Occipital lobe (tissue), 2 donors: ENCODE data around the gene NUP42. TPM values are rescaled to one million over a fixed set of nuclear protein-coding genes. Genes with fewer than 3 reads are reported as not detected.
A peak's percentile ranks its signal among the peaks of the same experiment; 100 is the strongest.
"Not testable (repeated sequence)": the region's sequence is repeated elsewhere in the genome, so short reads cannot be mapped to it uniquely, and the experiment has no call there.

Experiments used
- DNase-seq: peaks from one replicate; lab custom pipeline; 2025; lab: John Stamatoyannopoulos, UW
- total RNA-seq: library from RNA; depleted of rRNA; stranded (reverse); fragments of >200 nt; gene quantifications from one replicate; pipeline ENCODE4 v1.2.3, GENCODE V29; 2014

The NUP42 gene
- 63.6 TPM for total RNA-seq

- peak; percentile 89 for DNase-seq
Observed at GRCh38 chr7:23181684-23182553, at the start of gene NUP42. TSS of gene NUP42 (plus strand) at chr7:23182048. CDS start at chr7:23182086, 38 bp downstream.

DNA sequence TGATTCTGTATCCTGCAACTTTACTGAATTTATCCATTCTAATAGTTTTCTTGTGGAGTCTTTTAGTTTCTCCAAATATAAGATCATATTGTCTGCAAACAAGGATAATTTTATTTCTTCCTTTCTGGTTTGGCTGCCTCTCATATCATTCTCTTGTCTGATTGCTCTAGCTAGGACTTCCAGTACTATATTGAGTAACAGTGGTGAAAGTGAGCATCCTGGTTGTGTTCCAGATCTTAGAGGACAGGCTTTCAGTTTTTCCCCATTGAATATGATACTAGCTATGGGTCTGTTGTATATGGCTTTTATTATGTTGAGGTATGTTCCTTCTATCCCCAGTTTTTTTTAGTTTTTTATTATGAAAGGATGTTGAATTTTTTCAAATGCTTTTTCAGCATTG is 48.1 kb upstream of the NUP42 start:
- DNase-seq = no peak

DNA sequence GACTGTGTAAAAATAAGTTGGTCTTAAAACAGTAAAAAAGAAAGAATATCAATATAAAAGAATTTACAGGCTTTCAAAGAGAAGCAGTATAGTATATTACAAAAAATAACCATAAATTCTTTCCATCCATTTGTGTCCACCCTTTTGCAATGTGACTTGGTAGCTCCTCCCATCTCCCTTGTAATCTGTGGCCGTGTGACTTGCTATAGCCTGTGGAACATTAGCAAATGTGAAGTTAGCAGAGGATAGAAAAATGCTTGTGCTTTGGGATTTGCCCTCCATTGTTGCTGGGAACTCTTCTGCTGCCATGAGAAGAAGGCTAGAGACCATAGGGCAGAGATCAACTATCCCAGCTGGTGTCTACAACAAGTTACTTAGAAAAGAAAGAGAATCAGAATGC is 46.1 kb upstream of the NUP42 start:
- DNase-seq = no peak

DNA sequence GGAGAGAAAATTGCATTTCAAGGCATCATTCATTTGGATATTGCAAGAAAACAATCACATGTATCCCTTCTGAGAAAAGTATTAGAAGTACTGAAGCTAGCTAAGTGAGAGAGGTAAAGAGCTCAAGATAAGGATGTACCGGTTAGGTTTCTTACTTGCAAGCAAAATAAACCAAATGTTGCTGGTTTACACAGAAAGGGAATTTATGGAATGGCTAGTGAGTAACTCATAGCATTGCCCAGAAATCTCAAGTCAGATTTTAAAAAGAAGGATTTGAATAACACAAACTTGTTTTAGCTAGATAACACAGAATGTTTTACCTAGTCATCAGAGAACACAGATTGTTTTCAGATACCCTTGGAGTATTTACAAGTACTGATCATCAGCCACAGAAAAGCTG is 45.6 kb upstream of the NUP42 start:
- no peak for DNase-seq

DNA sequence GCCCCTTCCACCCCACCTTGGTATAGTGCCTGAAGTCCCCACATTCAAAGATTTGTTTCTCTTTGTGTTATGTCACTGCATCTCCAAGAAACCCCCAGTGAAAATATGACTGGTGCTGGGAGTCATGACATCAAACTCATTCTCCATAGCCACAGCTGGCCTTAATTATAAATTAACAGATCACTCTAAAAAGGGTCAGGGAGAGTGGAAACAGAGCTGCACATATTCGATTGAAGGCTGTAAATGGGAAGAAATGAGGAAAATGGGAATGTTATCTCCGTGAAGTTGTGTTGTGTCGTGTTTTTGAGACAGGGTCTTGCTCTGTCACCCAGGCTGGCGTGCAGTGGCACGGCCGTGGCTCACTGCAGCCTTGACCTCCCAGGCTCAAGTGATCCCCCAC is 24.2 kb upstream of the NUP42 start:
- DNase-seq = no peak

DNA sequence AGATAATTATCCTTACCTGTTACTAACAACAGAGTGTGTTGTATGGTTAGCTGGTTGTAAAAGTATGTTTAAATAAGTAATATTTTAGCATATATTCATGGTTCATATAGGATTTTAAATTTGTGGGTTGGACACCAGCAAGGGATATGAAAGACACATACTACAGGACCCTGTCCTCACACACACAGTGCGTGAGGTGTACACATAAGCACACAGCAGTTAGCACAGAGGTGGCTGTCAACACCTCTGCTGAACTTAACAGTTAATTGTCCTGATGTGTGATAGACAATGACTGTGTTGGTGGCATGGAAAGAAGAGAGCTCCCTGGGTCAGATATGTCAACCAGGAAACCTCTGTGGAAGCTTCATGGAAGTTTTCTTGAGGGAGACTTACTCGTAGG is 23.3 kb upstream of the NUP42 start:
- no peak for DNase-seq

DNA sequence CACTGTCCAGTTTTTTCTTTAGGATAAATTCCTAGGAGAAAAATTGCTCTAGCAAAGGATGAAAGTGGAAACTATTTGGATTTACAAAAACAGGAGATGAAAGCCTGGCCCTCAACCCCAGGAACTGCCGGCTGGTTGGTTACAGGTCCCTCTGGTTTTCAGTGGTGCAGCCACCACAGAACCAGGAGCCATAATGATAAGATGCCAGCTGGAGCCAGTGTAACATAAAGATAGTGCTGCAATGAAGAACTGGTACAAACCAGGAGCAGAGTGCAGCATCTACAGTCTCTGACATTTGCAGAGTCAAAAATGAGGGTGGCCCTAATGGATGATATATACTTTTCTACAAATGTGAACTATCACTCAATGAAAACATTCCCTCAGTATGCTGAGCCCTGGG is 20.4 kb upstream of the NUP42 start:
- no peak for DNase-seq

- no peak for DNase-seq
Observed at GRCh38 chr7:23164846-23165245, 17.0 kb upstream of the NUP42 start.

DNA sequence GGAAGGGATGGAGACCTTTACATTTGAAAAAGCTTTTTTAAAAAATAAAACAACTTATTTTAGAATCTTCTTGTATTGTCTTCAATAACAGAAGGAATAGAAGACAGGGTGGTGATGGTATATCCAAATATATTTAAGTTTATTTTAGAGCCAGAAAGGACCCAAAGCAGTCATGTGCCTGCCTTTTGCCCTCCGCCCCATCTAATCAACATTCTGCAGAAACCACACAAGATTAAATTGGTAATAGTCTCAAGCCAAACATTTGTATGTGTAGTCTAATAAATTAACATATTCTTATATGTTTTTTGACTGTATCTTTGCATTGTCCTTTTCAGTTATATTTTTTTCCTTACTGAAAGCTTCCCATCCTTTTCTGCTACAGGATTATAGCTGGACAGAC is 16.5 kb upstream of the NUP42 start:
- no peak for DNase-seq

DNA sequence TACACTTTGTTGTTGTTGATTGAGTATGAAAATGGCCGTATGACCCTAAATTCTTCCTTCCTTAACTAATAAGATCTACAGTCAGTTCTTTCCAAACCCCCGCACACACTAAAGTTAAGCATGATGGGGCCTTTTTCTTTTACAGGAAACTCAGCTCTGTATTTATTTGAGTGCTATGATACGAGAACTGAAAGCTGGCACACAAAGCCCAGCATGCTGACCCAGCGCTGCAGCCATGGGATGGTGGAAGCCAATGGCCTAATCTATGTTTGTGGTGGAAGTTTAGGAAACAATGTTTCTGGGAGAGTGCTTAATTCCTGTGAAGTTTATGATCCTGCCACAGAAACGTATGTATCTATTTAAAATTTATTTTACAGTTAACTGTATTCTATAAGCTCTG is 14.2 kb upstream of the NUP42 start:
- no peak for DNase-seq

DNA sequence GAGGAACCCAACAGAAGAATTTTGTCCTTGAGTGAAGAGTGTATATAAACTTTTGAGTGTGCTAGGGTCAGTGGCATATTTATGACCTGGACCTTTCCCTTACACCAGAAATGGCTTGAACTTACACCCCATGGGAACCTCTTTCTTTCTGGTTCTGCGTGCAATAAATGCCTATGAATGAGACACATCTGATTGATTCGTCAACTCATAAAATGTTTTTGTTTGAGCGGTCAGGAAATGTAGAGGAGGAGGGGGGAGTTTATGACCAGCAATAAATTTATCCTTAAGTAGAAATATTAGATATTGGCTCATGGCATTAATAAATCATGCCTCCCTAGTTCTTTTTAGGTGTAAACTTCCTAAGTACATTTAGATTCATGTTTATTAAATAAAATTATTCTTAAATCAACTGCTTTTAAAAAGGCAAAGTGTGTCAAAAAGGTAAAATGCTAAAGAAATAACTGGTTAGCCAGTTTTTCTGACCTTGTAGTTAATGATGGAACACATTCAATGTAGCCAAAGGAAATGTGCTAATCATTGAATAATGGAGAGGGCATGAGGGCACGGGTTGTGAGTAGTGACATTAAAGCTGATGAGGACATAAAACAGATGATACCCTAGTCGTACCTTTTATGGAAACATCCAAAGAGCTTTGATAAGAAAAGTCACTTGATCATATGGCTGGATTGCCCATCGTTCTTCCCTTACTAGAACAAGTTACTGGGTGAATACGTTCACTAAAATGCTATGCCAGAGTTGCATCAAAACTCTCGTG is 13.6 kb upstream of the NUP42 start:
- DNase-seq = no peak

GRCh38 chr7:23175938-23176337 is 5.9 kb upstream of the NUP42 start:
- no peak for DNase-seq

GRCh38 chr7:23183279-23184012 is 1.6 kb downstream of the NUP42 start:
- no peak for DNase-seq

- DNase-seq = no peak
Observed at GRCh38 chr7:23184291-23184690, 2.4 kb downstream of the NUP42 start.

DNA sequence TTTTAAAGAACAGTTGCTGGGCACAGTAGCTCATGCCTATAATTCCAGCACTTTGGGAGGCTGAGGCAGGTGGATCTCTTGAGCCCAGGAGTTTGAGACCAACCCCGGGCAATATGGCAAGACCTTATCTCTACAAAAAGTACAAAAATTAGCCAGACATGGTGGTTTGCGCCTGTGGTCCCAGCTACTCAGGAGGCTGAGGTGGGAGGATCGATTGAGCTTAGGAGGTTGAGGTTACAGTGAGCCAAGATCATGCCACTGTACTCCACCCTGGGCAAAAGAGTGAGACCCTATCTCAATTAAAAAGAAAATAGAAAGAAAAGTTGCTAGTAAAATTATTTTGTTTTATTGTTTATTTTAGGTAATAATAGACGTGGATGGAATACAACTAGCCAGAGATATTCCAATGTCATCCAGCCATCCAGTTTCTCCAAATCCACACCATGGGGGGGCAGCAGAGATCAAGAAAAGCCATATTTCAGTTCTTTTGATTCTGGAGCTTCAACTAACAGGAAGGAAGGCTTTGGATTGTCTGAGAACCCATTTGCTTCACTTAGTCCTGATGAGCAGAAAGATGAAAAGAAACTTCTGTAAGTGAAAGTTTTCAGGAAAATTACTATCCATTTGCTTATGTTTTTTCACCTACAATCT is 3.0 kb downstream of the NUP42 start:
- no peak for DNase-seq

GRCh38 chr7:23185980-23186379 is 4.1 kb downstream of the NUP42 start:
- no peak for DNase-seq

DNA sequence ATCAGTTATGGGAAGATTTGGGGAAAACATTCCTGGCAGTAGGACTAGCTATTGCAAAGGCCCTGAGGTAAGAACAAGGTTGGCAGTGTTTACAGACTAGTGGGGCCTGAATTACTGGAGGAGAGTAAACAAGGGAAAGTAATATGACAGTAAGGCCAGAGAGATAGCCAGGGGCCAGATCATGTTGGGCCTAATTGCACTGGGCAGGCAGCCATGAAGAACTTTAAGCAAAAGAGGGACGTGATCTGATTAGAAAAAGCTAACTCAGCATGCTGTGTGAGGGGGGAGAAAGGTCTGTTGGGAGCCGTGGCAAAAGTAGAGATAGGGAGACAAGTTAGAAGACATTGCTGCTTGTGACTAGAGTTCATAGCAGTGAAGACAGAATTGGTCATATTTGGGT is 9.2 kb downstream of the NUP42 start:
- no peak for DNase-seq

GRCh38 chr7:23193650-23194227 is 11.9 kb downstream of the NUP42 start:
- not testable (repeated sequence) for DNase-seq

DNA sequence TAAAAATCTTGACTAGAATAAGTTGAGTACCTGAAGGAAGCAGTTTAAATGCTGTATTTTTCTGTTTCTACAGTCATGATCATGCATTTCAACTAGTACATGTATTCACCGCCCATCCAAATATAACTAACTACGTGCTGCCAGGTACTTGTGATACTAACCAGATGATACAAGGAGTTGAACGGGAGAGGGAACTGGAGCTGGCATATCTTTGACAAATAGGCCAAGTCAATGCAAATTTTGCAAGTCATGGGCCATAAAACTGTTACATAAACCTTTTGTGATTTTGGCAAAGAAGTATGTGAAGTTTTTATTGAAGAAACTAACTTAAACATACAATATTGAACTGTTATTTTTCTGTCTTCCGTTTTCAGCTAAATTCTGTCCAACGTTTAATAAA is 14.5 kb downstream of the NUP42 start:
- no peak for DNase-seq

- not testable (repeated sequence) for DNase-seq
Observed at GRCh38 chr7:23197745-23198144, 15.9 kb downstream of the NUP42 start.

- no peak for DNase-seq
Observed at GRCh38 chr7:23200331-23200730, 18.5 kb downstream of the NUP42 start.
